Esophagus squamous epithelium (tissue), 5 donors: ENCODE results near the gene MCM5. TPM values are rescaled to one million over a fixed set of nuclear protein-coding genes. Genes with fewer than 3 reads are reported as not detected.

ENCODE experiments used
- DNase-seq: peaks from one replicate; lab custom pipeline; 2025; lab: John Stamatoyannopoulos, UW
- H3K27ac ChIP-seq, 4 donors: fragments of 200-600 bp; sonication (generic); one replicate each; pipeline ENCODE4 v1.5.1; 2016 to 2019; ENCODE audit warnings: mild to moderate bottlenecking in 1 of 4
- H3K27me3 ChIP-seq, 4 donors: fragments of 200-600 bp; sonication (generic); 1 replicate in 3 of 4; 2 replicates in 1 of 4; pipeline versions ENCODE4 v1.5.1 to v1.6.0; 2017 to 2021; ENCODE audit warnings: antibody characterized with exemption in 1 of 4
- H3K36me3 ChIP-seq, 3 donors: fragments of 200-600 bp; sonication (generic); one replicate each; pipeline ENCODE4 v1.5.1; 2016 to 2019
- H3K4me1 ChIP-seq, 3 donors: fragments of 200-600 bp; sonication (generic); one replicate each; pipeline ENCODE4 v1.5.1; 2017 to 2019
- H3K4me3 ChIP-seq, 4 donors: fragments of 200-600 bp; sonication (generic); 1 replicate in 3 of 4; 2 replicates in 1 of 4; pipeline ENCODE4 v1.5.1; 2016 to 2019; ENCODE audit warnings: mild to moderate bottlenecking in 2 of 4, moderate library complexity in 1 of 4
- H3K9me3 ChIP-seq, 3 donors: fragments of 200-600 bp; sonication (generic); one replicate each; pipeline ENCODE4 v1.5.1; 2016 to 2019
- POLR2A ChIP-seq, 4 donors: fragments of 450-650 bp; IDR thresholded peaks; one replicate each; pipeline ENCODE4 v1.6.1; 2017; ENCODE audit warnings: antibody characterized with exemption in 4 of 4, mild to moderate bottlenecking in 4 of 4, moderate library complexity in 3 of 4
- WGBS, 2 donors: methylation state at CpG; one replicate each; pipeline ENCODE4 v1.1.5; 2018; 5-methylcytosine and 5-hydroxymethylcytosine counted together
- intact Hi-C: fragments of 100-400 bp; cut with DNase I; formaldehyde crosslinking; loops from one replicate; pipeline ENCODE4 v1.15.0; 2022
- total RNA-seq, 4 donors: library from RNA; depleted of rRNA; stranded (reverse); fragments of >200 nt; gene quantifications; one replicate each; pipeline ENCODE4 v1.1.0, GENCODE V29; 2016
- TF ChIP-seq, protein P1 (sequence below), 6 experiments: fragments of 450-650 bp in 4 of 6; fragments of 200-600 bp in 2 of 6; sonication (generic) in 2 of 6; IDR thresholded peaks; one replicate each; pipeline ENCODE4 v1.5.1; 2016 to 2019; ENCODE audit warnings: antibody characterized with exemption in 6 of 6, mild to moderate bottlenecking in 4 of 6, moderate library complexity in 4 of 6
- donor health status: DM: yes; HTN: yes; CAD: no.

MCM5 gene
- total RNA-seq, 4 donors from 2014 or later: 23.1 to 48.1 (median 34.6) TPM

DNA sequence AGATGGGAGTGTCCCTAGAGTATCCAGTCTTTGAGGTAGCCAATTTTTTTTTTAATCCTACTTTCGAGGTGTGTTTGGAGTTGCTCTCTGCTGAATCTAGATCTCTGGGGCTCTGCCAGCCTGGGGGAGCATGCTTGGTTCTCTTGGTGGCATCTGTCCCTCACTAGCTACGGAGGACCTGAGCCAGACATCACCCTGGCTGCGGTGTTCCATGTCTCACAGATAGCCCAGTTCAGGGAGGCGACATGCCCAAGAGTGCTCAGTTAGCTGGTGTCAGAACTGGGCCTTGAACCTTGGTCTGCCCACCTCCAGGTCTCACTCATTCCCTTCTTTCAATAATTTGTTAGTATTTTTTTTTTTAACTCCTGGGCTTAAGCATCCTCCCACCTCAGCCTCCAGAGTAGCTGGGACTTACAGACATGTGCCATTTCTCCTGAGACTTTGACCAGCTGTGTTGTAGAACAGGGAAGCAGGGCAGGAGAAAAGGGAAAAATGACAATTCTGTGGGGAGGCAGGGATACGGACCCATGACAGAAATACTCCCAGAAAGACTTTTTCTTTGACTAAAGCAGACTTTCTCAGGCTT lies 18.4 kb upstream of the MCM5 start:
- WGBS, 2 donors: 64 to 78% methylated on average over 3 to 5 of the region's 5 CpGs
- DNase-seq: no peak
- intact Hi-C loops: no loop called here
- no peak for TF ChIP-seq POLR2A (IDR thresholded peaks at IDR 0.05)
- TF ChIP-seq, protein P1, sequence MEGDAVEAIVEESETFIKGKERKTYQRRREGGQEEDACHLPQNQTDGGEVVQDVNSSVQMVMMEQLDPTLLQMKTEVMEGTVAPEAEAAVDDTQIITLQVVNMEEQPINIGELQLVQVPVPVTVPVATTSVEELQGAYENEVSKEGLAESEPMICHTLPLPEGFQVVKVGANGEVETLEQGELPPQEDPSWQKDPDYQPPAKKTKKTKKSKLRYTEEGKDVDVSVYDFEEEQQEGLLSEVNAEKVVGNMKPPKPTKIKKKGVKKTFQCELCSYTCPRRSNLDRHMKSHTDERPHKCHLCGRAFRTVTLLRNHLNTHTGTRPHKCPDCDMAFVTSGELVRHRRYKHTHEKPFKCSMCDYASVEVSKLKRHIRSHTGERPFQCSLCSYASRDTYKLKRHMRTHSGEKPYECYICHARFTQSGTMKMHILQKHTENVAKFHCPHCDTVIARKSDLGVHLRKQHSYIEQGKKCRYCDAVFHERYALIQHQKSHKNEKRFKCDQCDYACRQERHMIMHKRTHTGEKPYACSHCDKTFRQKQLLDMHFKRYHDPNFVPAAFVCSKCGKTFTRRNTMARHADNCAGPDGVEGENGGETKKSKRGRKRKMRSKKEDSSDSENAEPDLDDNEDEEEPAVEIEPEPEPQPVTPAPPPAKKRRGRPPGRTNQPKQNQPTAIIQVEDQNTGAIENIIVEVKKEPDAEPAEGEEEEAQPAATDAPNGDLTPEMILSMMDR (IDR thresholded peaks at IDR 0.05): no peak
- Histone ChIP-seq H3K9me3 (no peaks in the 10 kb centered on the region), H3K27ac (peak overlapping the region; percentile 76 to 86 (median 80)), H3K36me3 (peaks cover 0 to 30% (median under 1%) of the 10 kb centered on the region in 3 donors), H3K4me1 (peaks cover 11 to 64% (median 22%) of the 10 kb centered on the region in 3 donors), H3K27me3 (no peaks in the 10 kb centered on the region), H3K4me3 (peak overlapping the region; percentile 44 to 67 (median 53))

DNA sequence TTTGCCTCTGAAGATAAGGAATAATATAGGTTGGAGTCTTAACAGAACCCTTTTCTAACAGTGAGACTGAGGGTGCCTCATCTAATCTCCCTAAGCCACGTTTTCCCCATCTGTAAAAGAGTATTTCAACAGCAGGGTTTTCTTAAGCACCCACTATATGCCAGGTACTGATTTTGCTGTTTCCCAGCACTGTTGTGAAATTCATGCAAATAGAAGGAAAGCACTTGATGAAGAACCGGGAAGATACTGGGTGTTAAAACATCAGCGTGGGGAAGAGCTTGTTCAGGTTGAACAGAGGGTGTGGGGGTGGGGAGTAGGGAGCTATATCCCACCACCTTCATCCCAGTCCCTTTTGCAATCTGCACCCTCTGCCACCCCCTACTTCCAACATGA lies 16.3 kb upstream of the MCM5 start:
- no peaks in the 10 kb centered on the region for H3K9me3 ChIP-seq
- intact Hi-C loops: no loop called here
- TF ChIP-seq, protein P1 (IDR thresholded peaks at IDR 0.05): no peak
- TF ChIP-seq POLR2A (IDR thresholded peaks at IDR 0.05): no peak
- no peaks in the 10 kb centered on the region for H3K27me3 ChIP-seq
- WGBS, 2 donors: 43 to 76% methylated on average over 1 to 3 of the region's 3 CpGs
- no peak overlapping the region for H3K4me3 ChIP-seq
- H3K36me3 ChIP-seq: peaks cover 0 to 48% (median 8%) of the 10 kb centered on the region in 3 donors
- peaks cover 7 to 47% (median 14%) of the 10 kb centered on the region in 3 donors for H3K4me1 ChIP-seq
- DNase-seq: no peak
- no peak overlapping the region for H3K27ac ChIP-seq

DNA sequence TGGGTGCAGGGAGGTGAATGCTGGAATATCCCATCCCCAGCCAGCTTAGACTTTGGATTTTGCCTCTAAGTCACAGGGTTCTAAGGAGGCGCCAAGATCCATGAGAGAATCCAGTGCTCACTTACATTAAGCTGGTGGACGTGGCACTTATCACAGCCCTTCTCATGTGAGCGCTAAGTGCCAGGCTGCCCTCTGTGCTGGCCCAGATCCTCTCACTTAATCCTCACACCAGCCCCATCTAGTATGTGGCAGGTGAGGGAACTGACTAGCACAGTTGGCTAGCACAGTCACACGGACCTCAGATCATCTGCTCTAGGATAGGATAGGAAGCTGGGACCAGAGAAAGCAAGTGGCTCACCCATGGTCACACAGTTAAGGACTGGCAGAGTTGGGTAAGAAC lies 15.4 kb upstream of the MCM5 start:
- TF ChIP-seq, protein P1 (IDR thresholded peaks at IDR 0.05): no peak
- no peak for TF ChIP-seq POLR2A (IDR thresholded peaks at IDR 0.05)
- Histone ChIP-seq H3K36me3 (peaks cover 0 to 48% (median 8%) of the 10 kb centered on the region in 3 donors), H3K9me3 (no peaks in the 10 kb centered on the region), H3K27me3 (no peaks in the 10 kb centered on the region), H3K4me3 (no peak overlapping the region), H3K27ac (no peak overlapping the region), H3K4me1 (peaks cover 7 to 39% (median 14%) of the 10 kb centered on the region in 3 donors)
- 83% methylated on average over 2 of the region's 4 CpGs; no CpG with 5 or more reads in 1 of the 2 donors for WGBS, 2 donors
- intact Hi-C loops: no loop called here
- DNase-seq: no peak

DNA sequence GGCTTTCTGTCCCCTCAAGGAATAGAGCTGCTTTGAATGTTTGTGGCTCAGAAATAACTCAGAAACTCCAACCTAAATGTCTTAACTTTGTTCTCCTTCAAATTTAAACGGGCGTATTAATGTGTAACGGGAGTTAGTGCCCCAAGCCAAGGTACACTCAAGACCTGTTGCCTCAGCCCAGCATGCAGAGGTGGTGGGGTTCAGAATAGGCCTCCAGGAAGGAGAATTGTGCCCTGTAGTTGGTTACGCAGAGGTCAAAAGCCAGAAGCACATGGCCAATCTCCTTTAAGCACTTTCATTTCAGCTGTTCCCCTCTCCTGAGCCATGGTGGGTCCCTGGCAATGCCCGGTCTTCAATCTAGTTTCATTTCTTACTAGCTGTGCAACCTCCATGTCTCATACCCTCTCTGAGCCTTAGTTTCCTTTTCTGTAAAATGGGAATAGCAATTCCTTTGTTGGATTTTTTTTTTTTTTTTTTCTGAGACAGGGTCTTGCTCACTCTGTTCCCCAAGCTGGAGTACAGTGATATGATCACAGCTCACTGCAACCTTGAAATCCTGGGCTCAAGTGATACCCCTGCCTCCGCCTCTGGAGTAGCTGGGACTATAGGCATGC lies 14.9 kb upstream of the MCM5 start:
- no peak for TF ChIP-seq POLR2A (IDR thresholded peaks at IDR 0.05)
- TF ChIP-seq, protein P1 (IDR thresholded peaks at IDR 0.05): no peak
- Histone ChIP-seq H3K27ac (no peak overlapping the region), H3K4me1 (peaks cover 7 to 33% (median 13%) of the 10 kb centered on the region in 3 donors), H3K27me3 (no peaks in the 10 kb centered on the region), H3K9me3 (no peaks in the 10 kb centered on the region), H3K36me3 (peaks cover 0 to 53% (median 8%) of the 10 kb centered on the region in 3 donors), H3K4me3 (no peak overlapping the region)
- no peak for DNase-seq
- intact Hi-C loops: no loop called here
- 80 to 85% methylated on average over 6 of the region's 6 CpGs for WGBS, 2 donors

DNA sequence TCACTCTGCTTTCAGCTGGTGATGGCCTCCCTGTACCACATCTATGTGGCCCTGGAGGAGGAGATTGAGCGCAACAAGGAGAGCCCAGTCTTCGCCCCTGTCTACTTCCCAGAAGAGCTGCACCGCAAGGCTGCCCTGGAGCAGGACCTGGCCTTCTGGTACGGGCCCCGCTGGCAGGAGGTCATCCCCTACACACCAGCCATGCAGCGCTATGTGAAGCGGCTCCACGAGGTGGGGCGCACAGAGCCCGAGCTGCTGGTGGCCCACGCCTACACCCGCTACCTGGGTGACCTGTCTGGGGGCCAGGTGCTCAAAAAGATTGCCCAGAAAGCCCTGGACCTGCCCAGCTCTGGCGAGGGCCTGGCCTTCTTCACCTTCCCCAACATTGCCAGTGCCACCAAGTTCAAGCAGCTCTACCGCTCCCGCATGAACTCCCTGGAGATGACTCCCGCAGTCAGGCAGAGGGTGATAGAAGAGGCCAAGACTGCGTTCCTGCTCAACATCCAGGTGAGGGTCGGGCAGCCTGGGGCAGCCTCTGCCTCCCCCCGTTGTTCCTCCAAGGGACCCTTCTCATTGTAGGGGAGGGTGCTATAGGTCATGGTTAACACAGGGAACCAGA lies 13.2 kb upstream of the MCM5 start:
- no peaks in the 10 kb centered on the region for H3K27me3 ChIP-seq
- intact Hi-C loops: no loop called here
- DNase-seq: no peak
- 97 to 100% methylated on average over 3 to 15 of the region's 19 CpGs for WGBS, 2 donors
- H3K36me3 ChIP-seq: peaks cover 0 to 61% (median 8%) of the 10 kb centered on the region in 3 donors
- no peaks in the 10 kb centered on the region for H3K9me3 ChIP-seq
- TF ChIP-seq, protein P1 (IDR thresholded peaks at IDR 0.05): no peak
- no peak for TF ChIP-seq POLR2A (IDR thresholded peaks at IDR 0.05)
- H3K4me1 ChIP-seq: peaks cover 0 to 16% (median 2%) of the 10 kb centered on the region in 3 donors
- H3K4me3 ChIP-seq: no peak overlapping the region
- no peak overlapping the region for H3K27ac ChIP-seq
